Measurements from ENCODE around the gene POLR2L.

DNA sequence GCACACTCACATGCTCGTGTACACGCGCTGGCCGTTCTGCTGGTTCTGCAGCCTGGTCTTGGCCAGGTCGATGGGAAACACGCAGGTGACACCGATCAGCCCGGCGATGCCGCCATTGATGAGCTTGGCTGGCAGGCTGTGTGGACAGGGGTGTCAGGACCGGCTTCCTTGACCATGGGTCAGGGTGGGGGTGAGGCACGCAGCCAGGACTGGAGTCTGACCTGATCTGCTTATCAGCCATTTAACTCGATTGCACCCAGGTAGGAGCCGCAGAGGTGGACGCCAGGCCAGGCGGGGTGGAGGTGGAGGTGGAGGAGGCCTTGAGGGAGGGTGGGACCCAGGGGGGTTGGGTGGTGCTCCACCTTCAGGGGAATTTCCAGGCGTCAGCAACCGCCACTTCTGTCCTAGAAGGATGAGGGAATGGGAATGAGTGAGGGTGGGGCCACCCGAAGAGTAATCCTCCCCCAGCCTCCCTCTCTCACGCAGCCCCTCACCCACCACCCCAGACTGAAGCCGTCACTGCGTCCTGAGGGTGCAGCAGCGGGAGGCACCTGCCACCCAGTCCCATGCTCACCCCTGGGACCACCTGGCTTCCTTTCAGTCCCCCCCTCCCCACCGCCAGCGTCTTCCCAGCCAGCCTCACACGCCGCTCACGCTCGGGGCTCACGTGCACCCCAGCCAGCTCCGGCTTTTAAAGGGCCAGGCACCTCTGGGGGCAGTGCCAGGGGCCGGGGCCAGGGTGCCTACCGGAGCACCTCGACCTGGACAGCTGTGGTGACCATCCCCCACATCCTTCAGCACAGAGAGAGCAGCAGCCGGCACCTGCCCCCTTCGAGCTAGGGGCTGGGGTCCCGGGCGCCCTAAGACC lies 47.3 kb downstream of the POLR2L start:
- TF ChIP-seq, protein P1, sequence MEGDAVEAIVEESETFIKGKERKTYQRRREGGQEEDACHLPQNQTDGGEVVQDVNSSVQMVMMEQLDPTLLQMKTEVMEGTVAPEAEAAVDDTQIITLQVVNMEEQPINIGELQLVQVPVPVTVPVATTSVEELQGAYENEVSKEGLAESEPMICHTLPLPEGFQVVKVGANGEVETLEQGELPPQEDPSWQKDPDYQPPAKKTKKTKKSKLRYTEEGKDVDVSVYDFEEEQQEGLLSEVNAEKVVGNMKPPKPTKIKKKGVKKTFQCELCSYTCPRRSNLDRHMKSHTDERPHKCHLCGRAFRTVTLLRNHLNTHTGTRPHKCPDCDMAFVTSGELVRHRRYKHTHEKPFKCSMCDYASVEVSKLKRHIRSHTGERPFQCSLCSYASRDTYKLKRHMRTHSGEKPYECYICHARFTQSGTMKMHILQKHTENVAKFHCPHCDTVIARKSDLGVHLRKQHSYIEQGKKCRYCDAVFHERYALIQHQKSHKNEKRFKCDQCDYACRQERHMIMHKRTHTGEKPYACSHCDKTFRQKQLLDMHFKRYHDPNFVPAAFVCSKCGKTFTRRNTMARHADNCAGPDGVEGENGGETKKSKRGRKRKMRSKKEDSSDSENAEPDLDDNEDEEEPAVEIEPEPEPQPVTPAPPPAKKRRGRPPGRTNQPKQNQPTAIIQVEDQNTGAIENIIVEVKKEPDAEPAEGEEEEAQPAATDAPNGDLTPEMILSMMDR (IDR thresholded peaks at IDR 0.05 in 4 of 5, conservative IDR thresholded peaks at IDR 0.05 in 1 of 5), result no peak
- no peak for TF ChIP-seq POLR2A (IDR thresholded peaks at IDR 0.05)
